ENCODE measurements around the gene TXNRD3.

The TXNRD3 gene

DNA sequence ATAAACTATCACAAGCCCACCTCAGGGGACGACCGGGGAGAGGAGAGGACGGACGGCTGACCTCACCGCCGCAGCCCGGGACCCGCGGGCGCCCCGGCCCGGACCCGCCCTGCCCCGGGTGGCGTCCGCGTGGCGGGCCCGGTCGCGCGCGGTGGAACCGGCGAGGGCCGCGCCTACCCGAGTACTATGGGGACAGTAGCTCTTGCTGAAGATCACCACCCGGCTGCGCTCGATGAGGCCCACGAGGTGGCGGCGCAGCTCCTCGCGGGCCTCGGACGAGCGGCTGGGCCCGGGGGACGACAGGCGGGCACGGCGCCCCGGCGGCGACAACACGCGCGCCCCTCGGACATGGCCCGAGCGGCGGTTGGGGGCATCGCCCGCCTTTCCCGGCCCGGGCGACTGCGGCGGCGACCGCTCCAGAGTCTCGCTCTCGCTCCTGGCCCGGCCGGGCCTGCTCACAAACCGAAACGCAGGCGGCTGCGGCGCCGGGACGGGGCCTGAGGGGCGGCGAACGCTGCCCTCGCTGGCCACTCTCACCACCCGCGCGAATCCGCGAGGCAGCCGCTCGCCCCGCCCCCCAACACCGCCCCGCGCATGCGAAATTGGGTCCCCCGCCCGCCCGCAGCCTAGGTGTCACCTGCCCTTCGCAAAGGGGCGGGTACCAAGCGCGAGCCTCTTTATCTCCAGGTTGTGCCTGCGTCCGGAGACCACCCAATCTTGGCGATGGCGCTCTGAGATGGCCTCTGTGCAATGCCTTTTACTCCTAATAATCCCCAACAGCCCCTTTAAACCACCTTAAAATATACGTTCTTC lies at the start of gene TXNRD3:
Gene TXNRD3, minus strand, starts transcription at position 554 of the 813 bp plus-strand sequence.
- peak; percentile 90 for DNase-seq

DNA sequence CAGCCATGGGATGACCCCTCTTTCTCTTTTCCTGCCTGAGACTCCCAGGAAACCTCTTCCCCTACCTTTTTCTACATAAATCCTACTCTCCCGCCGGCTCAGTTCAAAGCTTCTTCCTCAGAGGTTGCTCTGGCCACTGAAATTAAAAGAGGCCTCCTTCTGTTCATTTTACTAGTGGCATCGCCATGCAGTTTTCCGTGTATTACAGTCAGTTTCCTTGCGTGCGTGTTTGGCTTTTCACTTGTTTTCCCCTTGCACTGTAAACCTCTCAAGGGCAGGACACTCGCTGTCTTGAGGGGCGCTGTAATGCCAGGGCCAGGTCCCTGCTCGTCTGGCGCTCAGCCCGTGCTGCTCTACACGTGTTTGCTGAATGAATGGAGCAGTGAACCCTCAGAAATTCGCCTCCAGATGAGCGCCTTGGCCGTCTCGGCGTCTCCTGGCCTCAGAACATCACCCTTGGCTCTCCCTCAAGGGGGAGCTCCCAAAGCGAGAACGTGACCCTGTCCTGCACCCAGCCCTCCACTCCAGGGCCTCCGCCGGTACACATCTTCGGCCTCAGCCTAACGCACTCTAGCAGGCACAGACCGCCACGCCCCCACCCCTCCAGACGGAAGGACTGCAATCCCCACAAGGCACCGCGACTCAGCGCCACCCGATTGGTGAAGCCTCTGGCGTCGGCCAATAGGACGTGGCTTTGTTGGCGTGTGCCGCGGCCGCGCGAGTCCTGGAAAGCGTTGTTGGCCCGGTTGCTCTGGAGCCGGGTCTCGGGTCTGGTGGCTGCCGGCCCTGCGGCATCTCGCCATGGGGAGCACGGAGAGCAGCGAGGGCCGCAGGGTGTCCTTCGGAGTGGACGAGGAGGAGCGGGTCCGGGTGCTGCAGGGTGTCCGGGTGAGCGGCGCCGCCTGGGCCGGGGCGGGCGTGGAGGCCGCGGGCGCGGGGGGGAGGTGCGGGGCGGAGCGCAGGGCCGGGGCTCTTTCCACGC lies 48.9 kb upstream of the TXNRD3 start, which contains the start of gene CHCHD6:
Gene CHCHD6, plus strand, starts transcription at position 729 of the 982 bp plus-strand sequence. Its CDS starts 73 bp downstream, at position 802.
- peak; percentile 98 for DNase-seq

- no peak for DNase-seq
Observed at GRCh38 chr3:126699011-126699410, 44.1 kb upstream of the TXNRD3 start.

DNA sequence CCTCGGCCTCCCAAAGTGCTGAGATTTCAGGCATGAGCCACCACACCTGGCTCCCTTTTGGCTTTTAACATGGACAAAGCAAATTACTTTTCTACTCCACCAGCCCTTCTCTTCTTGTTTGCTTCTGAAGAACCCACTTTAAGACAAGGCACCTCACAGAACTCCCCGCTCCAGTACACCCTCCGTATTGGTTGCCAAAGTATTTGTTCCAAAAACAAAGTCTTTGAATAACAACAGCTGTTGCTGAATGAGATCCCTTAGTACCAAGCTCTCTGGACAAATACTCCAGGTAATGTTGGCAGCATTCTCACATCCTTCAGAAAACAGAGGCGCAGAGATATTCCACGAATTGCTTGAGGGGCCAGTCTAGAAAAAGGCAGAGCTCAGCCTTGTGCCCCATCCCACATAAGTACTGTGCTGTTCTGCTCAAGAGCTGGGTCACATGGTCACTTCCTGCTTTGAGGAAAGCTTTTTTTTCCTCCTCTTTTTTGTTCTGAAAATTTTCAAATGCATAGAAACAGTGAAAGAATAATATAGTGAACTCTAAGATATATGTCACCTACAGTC lies 41.9 kb upstream of the TXNRD3 start:
- no peak for DNase-seq

DNA sequence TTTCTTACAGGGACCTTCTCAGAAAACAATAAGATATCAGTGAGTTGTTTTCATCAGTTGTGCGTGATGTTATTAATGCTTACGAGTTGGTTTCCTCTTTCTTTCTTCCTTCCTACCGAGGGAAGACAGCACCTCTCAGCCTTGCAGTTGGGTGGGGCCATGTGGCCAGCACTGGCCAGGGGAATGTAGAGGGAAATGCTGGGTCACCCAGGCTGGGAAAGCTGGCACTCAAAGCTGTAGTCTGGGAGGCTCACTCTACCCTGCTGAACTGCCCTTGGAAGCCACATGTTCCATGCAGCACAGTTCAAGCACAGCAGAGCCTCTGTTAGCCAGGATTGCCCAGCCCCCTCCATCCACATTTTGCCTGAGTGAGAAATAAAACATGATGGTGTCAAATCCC lies 39.0 kb upstream of the TXNRD3 start:
- DNase-seq = no peak

GRCh38 chr3:126692858-126693257 lies 37.9 kb upstream of the TXNRD3 start:
- no peak for DNase-seq

- no peak for DNase-seq
Observed at GRCh38 chr3:126691765-126692164, 36.8 kb upstream of the TXNRD3 start.

DNA sequence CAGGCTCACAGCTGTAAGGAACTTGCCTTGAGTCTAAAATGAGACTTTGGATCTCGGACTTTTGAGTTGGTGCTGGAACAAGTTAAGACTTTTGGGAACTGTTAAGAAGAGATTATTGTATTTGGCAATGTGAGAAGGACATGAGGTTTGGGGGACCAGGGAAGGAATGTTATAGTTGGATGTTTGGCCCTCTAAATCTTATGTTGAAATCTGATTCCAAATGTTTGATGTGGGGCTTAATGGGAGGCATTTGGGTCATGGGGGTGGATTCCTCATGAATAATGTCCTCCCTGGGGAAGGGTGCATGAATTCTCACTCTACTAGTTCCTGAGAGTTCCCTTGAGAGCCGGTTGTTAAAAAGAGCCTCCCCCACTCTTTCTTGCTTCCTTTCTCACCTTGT lies 30.6 kb upstream of the TXNRD3 start:
- no peak for DNase-seq

DNA sequence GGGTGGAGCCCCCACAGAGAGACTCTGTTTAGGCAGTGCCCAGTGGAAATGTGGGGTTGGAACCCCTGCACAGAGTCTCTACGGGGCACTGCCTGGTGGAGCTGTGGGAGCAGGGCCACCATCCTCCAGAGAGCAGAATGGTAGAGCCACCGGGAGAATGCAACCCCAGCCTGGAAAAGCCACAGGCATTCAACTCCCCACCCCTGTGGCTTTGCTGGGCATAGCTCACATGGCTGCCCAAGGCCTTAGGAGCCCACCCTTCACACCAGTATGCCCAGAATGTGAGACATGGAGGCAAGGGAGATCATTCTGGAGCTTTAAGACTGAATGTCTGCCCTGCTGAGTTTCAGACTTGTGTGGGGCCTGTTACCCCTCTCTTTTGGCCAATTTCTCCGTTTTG lies 30.1 kb upstream of the TXNRD3 start:
- DNase-seq = no peak

GRCh38 chr3:126684218-126684751 lies 29.4 kb upstream of the TXNRD3 start:
- DNase-seq = no peak

GRCh38 chr3:126683069-126683468 lies 28.1 kb upstream of the TXNRD3 start:
- no peak for DNase-seq

GRCh38 chr3:126682009-126682408 lies 27.1 kb upstream of the TXNRD3 start:
- no peak for DNase-seq

DNA sequence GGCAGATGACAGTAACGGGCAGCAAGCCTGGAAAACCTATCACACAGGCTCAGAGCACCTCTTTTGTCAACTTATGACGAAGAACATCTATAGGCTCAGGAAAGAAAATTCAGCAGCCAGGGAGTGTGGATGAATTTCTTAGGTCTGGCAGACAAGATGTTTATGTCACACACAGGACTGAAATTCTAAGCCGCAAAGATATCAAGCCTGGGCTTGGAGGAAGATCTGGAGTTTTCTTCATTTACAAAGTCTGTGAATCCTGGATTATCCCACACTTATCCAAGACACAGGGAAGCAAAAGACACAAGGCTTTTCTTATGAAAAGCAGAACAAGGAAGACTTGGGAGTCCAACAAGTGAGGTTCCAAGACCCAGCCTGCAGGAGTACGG lies 25.7 kb upstream of the TXNRD3 start:
- no peak for DNase-seq

- DNase-seq = no peak
Observed at GRCh38 chr3:126679831-126680666, 25.1 kb upstream of the TXNRD3 start.

DNA sequence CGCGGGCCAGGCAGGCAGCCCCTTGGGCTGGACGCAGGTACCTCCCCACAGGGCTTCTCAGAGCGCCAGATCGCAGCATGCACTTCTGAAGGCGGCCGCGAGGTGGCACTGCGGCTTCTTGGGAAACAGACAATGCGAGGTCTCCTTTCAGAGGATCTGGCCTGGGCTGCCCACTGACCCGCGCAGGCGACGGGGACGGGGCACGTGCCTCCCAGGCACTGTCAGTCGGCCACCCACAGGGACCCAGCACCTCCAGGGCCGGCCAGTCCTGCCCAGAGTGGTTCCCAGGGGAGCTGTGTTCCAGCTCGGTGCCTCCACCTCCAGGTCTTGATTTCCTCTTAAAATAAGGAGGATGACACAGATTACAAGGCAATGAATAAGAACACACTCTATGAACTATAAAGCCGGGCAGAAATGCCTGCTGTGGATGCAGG lies 24.4 kb upstream of the TXNRD3 start:
- DNase-seq = peak; percentile 85

- no peak for DNase-seq
Observed at GRCh38 chr3:126678693-126679317, 23.9 kb upstream of the TXNRD3 start.

GRCh38 chr3:126677862-126678503 lies 23.1 kb upstream of the TXNRD3 start:
- DNase-seq = no peak

DNA sequence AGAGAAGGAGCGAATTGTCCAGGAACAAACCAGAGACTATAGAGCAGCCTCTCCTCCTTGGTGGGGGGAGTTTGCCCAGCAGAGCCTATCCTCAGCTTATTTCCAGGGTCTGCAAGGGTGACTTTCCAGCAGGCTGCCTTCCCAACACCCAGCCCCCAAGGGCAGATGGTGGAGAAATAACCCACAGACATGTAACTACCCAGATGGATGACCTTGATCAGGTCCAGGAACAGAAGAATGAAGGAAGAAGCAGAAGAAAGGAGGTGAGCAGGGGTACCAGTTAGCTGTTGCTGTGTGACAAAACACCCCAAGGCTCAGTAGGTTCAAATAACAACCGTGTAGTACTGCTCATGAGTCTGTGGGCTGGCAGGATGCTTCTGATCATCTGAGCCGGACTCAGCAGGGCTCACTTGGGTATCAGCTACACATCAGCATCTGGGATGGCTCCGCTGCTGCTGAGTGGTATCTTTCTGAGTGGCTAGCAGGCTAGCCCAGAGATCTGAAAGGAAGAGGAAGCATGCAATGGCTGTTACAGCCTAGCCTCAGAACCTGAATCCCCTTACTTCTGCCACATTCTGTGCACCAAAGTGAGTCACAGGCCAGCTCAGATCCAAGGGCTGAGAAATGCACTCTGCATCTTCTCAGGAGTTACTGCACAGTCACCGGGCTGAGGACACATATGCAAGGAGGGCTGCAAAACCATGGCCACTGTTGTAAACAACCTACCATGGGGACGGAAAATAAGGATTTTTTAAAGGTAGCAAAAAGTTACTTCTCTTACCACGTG lies 22.2 kb upstream of the TXNRD3 start:
- no peak for DNase-seq

GRCh38 chr3:126672741-126673140 lies 17.8 kb upstream of the TXNRD3 start:
- DNase-seq = no peak

DNA sequence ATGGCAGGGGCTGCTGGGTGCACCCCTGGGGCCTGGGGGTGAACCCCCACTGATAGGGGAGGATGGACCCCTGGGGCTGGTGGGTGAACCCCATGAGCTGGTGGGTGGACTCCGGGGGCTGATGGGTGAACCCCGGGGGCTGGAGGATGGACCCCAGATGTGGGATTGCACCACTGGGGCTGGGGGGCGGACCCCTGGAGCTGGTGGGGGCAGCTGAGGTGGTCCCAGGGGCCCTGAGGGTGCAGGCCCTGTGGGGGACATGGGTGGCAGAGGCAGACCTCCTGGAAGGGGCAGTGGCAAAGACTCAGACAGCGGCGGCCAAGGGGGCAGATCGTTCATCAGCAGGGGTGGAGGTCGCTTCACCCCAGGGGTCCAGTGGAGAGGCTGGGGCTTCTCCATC lies 17.4 kb upstream of the TXNRD3 start:
- no peak for DNase-seq
